GM13977 (cell line): ENCODE data around the gene GALNT11.

Source experiments
- DNase-seq: peaks from one replicate; pipeline ENCODE4 v3.0.0; 2012; ENCODE audit warnings: low spot score
- CTCF ChIP-seq: IDR thresholded peaks from 2 replicates; pipeline ENCODE4 v1.5.1; 2012; ENCODE audit warnings: mild to moderate bottlenecking, control low read depth; ENCODE audit not compliant: insufficient read depth; ENCODE audit errors: extremely low read depth, missing control alignments
- in situ Hi-C: fragments of 300-500 bp; cut with MboI; formaldehyde crosslinking; loops from one replicate; pipeline ENCODE4 v1.12.0; 2022; ENCODE audit warnings: low sequenced_read_pairs, low pct_unique_long_range_greater_than_20kb, mixed read lengths, inconsistent platforms; ENCODE audit not compliant: unreplicated experiment

The GALNT11 gene

GRCh38 chr7:152131981-152132494 is 106.6 kb downstream of the GALNT11 start:
- DNase-seq = no peak
- no peak for TF ChIP-seq CTCF
- in situ Hi-C loops = no loop called here

- in situ Hi-C loops = no loop called here
- no peak for TF ChIP-seq CTCF
- no peak for DNase-seq
Observed at GRCh38 chr7:152132812-152133211, 107.3 kb downstream of the GALNT11 start.

- no peak for DNase-seq
- no peak for TF ChIP-seq CTCF
Observed at GRCh38 chr7:152133804-152134203, 108.3 kb downstream of the GALNT11 start.

GRCh38 chr7:152136686-152137085 is 111.2 kb downstream of the GALNT11 start:
- TF ChIP-seq CTCF = no peak
- no peak for DNase-seq
- in situ Hi-C loops = no loop called here

More at GRCh38 chr7:152133804-152134203, 108.3 kb downstream of the GALNT11 start:
- in situ Hi-C loops = no loop called here

- TF ChIP-seq CTCF = no peak
- in situ Hi-C loops = no loop called here
- no peak for DNase-seq
Observed at GRCh38 chr7:152137476-152138025, 112.1 kb downstream of the GALNT11 start.

GRCh38 chr7:152140067-152140466 is 114.6 kb downstream of the GALNT11 start:
- TF ChIP-seq CTCF = no peak
- in situ Hi-C loops = no loop called here
- no peak for DNase-seq
